HG02885 (cell line): ENCODE measurements around the gene ARL6IP1.
"Not testable (repeated sequence)": the region's sequence is repeated elsewhere in the genome, so short reads cannot be mapped to it uniquely, and the experiment has no call there.

Experiments
- ATAC-seq: cut with Tn5 transposase; IDR thresholded peaks from one replicate; pipeline ENCODE4 v1.9.1; 2021; ENCODE audit warnings: mild to moderate bottlenecking; ENCODE audit not compliant: unreplicated experiment, poor library complexity

ARL6IP1 gene

GRCh38 chr16:18770336-18770962 is 30.9 kb downstream of the ARL6IP1 start:
- ATAC-seq, result not testable (repeated sequence)

DNA sequence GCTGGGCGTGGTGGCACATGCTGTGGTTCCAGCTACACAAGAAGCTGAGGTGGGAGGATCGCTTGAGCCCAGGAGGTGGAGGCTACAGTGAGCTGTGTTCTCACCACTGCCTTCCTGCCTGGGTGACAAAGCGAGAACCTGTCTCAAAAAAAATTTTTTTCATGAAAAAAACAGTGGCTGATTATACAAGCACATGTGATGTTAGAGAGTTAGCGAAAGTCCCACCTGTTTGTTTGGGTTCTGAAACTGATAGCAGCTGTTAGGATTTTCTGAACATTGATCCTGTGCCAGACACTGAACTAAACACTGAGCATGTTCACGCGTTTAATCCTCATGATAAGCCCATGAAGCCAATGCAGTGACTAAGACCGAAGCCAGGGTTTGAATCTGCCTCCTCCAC is 34.1 kb downstream of the ARL6IP1 start:
- ATAC-seq, result peak; percentile 61

DNA sequence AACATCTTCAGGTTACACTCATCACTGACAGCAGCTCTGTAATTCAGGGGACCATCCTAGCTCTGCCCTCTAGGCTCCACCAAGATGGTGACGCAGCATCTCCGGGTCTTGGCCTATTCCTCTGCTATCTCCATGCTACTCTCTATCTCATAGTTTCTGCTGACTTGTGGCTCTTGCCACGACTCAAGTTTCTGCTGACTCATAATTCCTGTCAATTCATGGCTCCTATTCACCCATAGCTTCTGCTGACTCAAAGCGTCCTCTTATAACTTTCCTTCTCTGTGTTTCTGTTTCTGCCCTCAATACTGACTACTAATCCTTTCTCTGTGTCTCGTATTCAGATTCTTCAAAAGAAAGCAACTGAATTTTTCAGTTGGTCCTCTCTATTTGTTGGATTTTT is 38.6 kb downstream of the ARL6IP1 start:
- peak; percentile 43 for ATAC-seq

- peak; percentile 63 for ATAC-seq
Measured at GRCh38 chr16:18759598-18760520, 41.5 kb downstream of the ARL6IP1 start.

DNA sequence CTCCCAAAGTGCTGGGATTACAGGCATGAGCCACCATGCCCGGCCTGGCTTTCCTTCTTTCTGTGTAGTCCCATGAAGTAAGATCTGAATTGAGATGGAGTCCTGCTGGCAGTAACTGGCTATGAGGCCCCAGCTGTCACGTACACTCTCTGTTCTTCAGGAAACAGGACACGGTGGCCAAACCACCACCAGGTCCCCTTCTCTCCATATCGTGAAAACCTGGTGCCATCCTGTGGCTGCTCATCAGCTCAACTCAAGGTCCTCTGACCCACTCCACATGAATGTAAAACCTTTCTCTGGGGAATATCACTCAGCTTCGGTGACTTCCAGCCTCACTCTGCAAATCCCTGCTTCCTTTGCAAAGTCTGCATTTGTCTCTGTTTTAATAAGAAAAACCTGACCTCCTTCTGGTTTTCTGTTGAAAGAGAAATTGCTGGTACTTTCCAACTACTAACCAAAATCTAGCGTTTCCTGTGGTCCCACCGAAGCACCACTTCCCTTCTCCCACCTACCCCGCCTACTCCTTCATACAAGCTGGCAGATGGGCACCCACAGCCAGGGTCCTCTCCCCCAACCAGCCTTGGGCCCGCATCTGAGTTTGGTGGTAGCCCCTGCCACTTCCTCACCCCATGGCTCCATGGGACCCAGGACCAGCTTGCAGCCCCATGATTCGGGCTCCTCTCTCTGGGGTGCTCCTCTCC is 43.2 kb downstream of the ARL6IP1 start:
- ATAC-seq, result not testable (repeated sequence)

- ATAC-seq, result not testable (repeated sequence)
Measured at GRCh38 chr16:18756639-18757038, 44.7 kb downstream of the ARL6IP1 start.

DNA sequence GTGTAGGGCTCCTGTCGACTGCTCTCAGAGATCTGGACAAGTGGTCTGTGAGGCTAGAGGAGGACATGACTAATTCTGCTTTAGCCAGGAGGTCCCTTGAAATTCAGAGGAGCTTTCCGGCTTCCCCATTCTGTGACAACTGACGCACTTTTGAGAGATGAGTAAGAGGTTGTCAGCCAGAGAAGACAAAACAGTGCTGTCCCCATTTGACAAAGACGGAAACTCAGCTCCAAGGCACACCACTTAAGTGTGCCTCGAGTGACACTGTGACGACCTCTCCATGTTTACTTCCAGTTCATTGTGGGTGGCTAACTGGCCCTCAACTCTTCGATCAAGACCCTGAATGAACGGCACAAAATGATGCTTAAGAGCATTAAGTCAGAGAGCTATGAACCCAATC is 58.5 kb downstream of the ARL6IP1 start:
- ATAC-seq, result not testable (repeated sequence)
